HG03354 (cell line): Measurements from ENCODE around the gene RALGAPB.

Experiments
- ATAC-seq: cut with Tn5 transposase; IDR thresholded peaks from one replicate; pipeline ENCODE4 v1.9.1; 2021; ENCODE audit warnings: mild to moderate bottlenecking; ENCODE audit not compliant: unreplicated experiment, poor library complexity, severe bottlenecking

The RALGAPB gene

GRCh38 chr20:38601216-38602184 lies 128.9 kb downstream of the RALGAPB start, which contains the start of gene ARHGAP40:
Gene ARHGAP40 (plus strand): TSS chr20:38601809.
- ATAC-seq, result no peak

GRCh38 chr20:38602185-38602581 lies 129.5 kb downstream of the RALGAPB start:
- ATAC-seq, result no peak

GRCh38 chr20:38603286-38603685 lies 130.6 kb downstream of the RALGAPB start:
- no peak for ATAC-seq

GRCh38 chr20:38604873-38605303 lies 132.2 kb downstream of the RALGAPB start:
- no peak for ATAC-seq

- ATAC-seq, result no peak
Observed at GRCh38 chr20:38607351-38607750, 134.7 kb downstream of the RALGAPB start.

GRCh38 chr20:38608188-38608587 lies 135.5 kb downstream of the RALGAPB start:
- ATAC-seq, result no peak

GRCh38 chr20:38609815-38610214 lies 137.2 kb downstream of the RALGAPB start:
- ATAC-seq, result no peak

- ATAC-seq, result no peak
Observed at GRCh38 chr20:38610521-38610920, 137.9 kb downstream of the RALGAPB start.

GRCh38 chr20:38612751-38613515 lies 140.3 kb downstream of the RALGAPB start:
- ATAC-seq, result no peak

- ATAC-seq, result no peak
Observed at GRCh38 chr20:38615283-38615682, 142.6 kb downstream of the RALGAPB start.

- no peak for ATAC-seq
Observed at GRCh38 chr20:38616457-38616856, 143.8 kb downstream of the RALGAPB start.

- ATAC-seq, result no peak
Observed at GRCh38 chr20:38617011-38617829, 144.6 kb downstream of the RALGAPB start.

GRCh38 chr20:38617830-38618196 lies 145.2 kb downstream of the RALGAPB start:
- no peak for ATAC-seq

- ATAC-seq, result no peak
Observed at GRCh38 chr20:38620441-38620840, 147.8 kb downstream of the RALGAPB start.

- ATAC-seq, result no peak
Observed at GRCh38 chr20:38623061-38623460, 150.4 kb downstream of the RALGAPB start.

- ATAC-seq, result no peak
Observed at GRCh38 chr20:38624084-38624483, 151.4 kb downstream of the RALGAPB start.

GRCh38 chr20:38625896-38626295 lies 153.3 kb downstream of the RALGAPB start:
- no peak for ATAC-seq

- ATAC-seq, result no peak
Observed at GRCh38 chr20:38626921-38627659, 154.4 kb downstream of the RALGAPB start.
